Pons (tissue), 1 donor: Measurements from ENCODE around the gene DTNBP1.

Experiments used
- DNase-seq: peaks from one replicate; pipeline ENCODE4 v3.0.0-alpha.2; 2016; ENCODE audit warnings: low spot score

Gene DTNBP1

DNA sequence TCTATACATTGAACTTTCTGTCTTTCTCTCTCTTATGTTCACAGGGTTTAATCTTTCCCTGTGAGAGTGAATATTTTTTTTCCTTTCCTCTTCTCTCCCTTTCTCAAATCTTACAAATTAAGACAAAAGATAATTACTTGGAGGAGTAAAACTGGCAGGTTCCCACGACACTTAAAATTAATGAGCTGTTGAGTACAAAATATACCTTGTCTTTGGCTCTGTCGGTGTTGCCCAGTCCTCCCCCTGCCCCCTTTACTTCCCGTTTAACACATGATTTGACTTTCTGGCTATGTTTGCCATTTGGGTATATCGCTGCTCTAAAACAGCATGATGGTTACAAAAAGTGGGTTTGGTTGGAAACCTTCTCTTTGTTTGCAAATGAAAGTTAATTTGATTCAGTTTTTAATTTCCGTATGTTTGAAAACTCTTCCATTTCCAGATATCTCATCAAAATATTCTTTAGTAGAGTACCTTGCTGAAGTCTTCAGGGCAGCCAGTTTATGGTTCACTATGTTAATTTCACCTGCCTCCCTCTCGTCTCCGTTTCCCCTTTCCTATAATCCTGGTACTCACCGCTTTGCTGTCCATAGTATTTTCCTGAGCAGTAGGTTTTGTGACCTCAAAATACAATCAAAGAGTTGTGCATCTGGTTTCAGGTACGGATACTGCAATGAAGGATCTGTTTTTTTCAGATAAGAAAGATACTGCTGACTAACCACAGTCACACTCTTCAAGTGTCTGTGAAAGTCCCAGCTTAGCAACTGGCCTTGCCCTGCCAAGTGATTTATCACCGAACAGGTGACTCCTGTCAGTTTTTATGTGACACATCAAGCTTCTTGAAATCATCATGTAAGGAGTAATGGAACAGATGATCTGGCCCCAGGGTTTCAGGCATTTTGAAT is 181.2 kb downstream of the DTNBP1 start:
- no peak for DNase-seq

DNA sequence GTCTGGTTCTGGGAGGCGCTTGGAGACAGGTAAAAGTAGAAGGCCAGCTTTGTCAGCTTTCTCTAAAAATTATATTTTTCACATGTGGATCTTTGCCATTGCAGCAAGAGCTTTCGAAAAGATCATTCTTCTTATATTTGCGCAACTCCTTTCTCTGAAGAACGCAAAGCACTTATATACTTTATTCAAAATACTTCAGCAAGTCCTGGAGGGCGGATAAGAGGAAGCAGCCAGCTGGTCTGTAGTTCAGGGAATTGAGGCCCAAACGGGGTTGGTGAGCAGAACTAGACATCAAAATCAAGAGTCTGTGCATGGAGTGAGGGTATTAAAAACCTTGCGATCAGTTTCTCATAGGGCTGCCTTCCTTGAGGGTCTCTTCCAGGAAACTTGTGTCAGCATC is 182.3 kb downstream of the DTNBP1 start:
- no peak for DNase-seq

DNA sequence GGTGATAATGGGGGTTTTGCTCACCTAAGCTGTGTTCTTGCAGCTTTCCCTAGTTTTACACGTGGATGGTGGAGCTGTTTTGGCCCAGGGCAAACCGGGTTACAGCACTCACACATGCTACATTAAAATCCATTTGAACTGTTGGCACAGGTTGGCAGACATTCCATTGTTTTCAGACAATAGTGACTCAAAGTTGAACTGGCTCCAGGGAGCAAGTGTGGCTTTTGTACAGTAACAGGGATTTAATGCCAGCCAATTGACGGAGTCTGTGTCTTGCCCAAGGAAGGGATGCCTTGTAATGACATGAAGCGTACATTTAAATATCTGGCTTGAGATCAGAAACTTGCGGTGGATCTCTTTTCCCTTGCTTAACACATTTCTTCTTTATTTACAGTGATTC is 183.1 kb downstream of the DTNBP1 start:
- DNase-seq: peak; percentile 63

DNA sequence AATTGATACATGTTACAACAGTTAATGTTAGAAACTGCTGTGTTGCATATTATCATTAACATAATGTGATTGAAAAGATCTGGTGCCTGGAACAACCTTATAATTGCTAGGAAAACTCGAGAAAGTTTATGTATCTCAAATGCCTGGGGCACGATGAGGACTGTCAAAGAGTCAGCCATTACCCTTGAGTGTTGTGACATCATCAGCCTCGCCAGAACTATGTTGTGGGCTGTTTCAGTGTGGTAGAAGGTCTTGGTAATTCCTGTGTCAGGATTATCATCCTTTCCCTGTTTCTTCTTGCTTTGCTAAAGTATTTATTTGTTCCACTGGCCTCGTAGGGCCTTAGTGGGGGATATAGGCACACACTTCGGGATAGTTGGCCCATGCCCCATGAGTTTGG is 185.1 kb downstream of the DTNBP1 start:
- no peak for DNase-seq

DNA sequence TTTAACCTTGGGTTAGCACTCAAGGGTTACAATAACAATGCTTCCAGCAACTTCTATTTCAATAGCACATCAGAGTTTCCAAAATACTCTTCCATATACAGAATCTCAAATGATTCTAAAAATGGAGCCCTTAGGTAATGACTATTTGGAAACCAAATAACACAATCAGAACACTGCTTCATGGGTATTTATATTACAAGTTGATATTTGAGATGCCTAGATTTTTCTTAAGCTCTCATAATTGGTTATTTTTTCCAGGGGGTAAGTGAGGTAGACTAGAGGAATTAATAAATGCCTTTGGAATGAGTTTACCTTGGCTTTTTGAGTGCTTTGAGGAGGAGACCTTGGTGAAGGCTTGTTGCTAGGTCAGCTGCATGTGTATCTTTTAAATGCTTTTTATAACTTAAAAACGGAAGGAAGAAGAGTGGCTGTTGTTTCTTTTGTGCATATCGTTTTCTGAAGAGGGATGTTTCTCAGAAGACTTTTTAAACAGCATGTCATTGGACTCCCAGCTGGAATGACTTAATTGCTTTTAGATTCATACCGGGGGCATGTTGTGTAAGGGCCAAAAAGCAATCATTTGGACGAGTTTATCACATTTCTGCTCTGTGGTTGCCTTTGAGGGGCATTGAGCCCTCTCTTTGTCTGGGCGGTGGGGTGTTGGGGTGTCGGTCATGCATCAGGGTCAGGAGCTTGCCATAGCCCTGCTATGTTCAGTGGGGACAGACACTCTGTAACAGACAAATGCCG is 186.0 kb downstream of the DTNBP1 start:
- DNase-seq: no peak

DNA sequence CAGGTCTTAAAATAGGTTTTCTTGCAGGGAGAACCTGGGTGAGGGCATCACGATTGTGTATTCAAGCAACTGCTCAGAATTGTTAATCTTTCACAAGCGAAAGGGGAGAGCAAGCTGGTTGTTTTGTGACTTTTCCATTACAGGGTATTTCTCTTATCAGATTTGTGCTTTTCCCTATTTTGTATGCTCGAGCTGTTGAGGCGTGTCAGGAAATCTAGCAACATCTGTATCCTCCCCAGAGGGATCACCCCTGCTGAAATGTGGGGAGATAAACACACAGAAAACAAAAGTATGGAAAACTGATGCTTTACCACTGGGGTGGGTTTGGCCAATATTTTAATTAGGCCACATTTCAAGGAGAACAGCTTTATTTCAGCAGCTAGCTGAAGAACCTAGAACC is 187.0 kb downstream of the DTNBP1 start:
- no peak for DNase-seq

DNA sequence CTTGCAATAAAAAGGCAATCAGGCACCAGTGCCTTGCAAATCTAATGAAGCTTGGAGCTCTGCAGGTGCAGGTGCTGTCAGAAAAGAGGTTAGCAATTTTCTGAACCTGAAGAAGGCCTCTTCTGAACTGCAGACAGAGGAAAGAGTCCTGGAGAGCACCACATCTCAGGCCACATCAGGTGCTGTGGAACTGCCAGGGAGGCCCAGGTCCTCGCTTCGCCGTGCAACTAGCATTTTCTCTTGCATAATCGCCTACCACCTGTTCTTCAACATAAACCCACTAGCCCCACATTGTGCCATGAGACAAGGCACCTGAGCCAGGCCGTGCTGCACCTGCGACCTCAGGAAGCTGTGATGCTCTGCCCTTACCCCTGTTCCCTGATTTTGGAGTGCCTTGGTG is 187.6 kb downstream of the DTNBP1 start:
- DNase-seq: no peak

DNA sequence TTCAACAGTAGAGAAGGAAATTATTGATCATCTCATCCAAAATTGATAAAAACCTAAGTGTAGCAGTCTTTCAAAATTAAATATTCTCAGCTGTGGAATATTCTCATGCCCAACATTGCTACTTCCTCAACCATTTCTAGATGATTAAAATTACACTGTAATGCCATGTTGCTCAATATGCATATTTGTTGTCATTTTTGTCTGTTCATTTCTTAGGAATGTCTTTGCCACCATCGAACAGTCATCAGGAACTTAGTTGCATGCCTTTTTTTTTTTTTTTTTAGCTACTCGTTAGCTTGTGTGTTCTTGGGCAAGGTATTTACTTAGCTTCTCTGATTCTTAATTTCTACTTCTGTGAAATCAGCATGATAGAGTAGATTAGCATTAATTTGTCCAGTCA is 188.6 kb downstream of the DTNBP1 start:
- DNase-seq: no peak

DNA sequence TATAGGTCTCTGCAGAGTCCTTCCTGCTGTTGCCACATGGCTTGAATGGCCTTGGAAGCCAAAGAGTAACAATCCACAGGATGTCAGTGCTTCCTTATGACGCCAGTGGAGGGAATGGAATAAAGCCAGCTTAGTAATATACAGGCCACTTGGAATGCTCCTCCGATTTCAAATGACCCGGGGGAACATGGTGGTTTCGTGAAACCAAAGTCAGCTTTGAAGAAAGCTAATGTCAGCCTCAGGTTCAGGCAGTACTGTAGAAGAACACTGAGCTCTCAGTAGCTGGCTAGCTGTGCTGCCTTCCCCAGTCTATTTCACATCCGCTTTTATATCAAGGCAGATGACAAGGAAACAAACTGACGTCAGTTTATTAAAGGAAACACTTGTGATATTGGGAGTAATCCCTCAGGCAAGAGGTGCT is 189.1 kb downstream of the DTNBP1 start:
- no peak for DNase-seq

DNA sequence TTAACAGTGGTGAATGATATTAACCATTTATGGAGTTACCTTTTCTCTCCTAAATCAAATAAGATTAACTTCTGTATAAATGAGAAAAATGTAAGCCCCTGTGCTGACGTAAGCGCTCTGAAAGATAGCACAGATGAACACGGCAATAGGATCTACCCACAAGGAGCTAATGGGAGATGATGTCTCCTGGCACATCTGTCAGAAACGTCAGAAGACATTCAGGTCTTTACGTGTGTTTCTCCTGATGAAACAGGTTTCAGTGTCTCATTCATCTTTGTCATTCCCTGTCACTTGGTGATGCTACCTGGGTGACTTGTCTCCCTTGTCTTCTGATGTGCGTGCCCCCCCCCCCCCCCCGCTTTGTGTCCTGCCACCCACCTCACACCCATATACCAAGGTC is 189.7 kb downstream of the DTNBP1 start:
- no peak for DNase-seq
